Progenitor cell of endocrine pancreas (in vitro differentiated cells): ENCODE data around the gene P2RY12. TPM values are rescaled to one million over a fixed set of nuclear protein-coding genes. Genes with fewer than 3 reads are reported as not detected.
A peak's percentile ranks its signal among the peaks of the same experiment; 100 is the strongest.

ENCODE experiments used
- DNase-seq: peaks from one replicate; pipeline ENCODE4 v3.0.0; 2021; ENCODE audit warnings: low spot score; ENCODE audit not compliant: unreplicated experiment
- H3K27ac Mint-ChIP-seq: 2 replicates; pipeline ENCODE4 v1.8.0; 2021; ENCODE audit warnings: mild to moderate bottlenecking, moderate library complexity, mixed read lengths
- H3K27me3 Mint-ChIP-seq: 2 replicates; pipeline ENCODE4 v1.8.0; 2021; ENCODE audit warnings: mixed read lengths
- H3K36me3 Mint-ChIP-seq: 2 replicates; pipeline ENCODE4 v1.8.0; 2022; ENCODE audit warnings: mixed read lengths; ENCODE audit not compliant: insufficient read depth
- H3K4me1 Mint-ChIP-seq: 2 replicates; pipeline ENCODE4 v1.8.0; 2021; ENCODE audit warnings: low read depth, mixed read lengths
- H3K4me3 Mint-ChIP-seq: 2 replicates; pipeline ENCODE4 v1.8.0; 2021; ENCODE audit warnings: low read depth, mild to moderate bottlenecking, moderate library complexity, mixed read lengths
- H3K9me3 Mint-ChIP-seq: 2 replicates; pipeline ENCODE4 v1.8.0; 2021; ENCODE audit warnings: low read depth, mixed read lengths
- CTCF ChIP-seq: fragments of 200-600 bp; sonication (generic); IDR thresholded peaks from one replicate; pipeline ENCODE4 v1.5.0; 2021; ENCODE audit warnings: antibody characterized with exemption, mild to moderate bottlenecking; ENCODE audit not compliant: unreplicated experiment
- total RNA-seq: library from RNA; stranded (reverse); gene quantifications from 2 replicates; pipeline ENCODE4 v1.2.1, GENCODE V29; 2021

The P2RY12 gene
- total RNA-seq, 1 donor from 2014 or later, result not detected

GRCh38 chr3:151318991-151319390, 65.6 kb downstream of the P2RY12 start:
- H3K4me3 Mint-ChIP-seq, result no peak overlapping the region

GRCh38 chr3:151318313-151318712, 66.2 kb downstream of the P2RY12 start:
- Mint-ChIP-seq H3K4me3 (no peak overlapping the region), H3K27ac (no peak overlapping the region), H3K27me3 (no peaks in the 10 kb centered on the region), H3K4me1 (no peaks in the 10 kb centered on the region), H3K9me3 (no peaks in the 10 kb centered on the region), H3K36me3 (no peaks in the 10 kb centered on the region)
- no peak for DNase-seq
- no peak for TF ChIP-seq CTCF

More at GRCh38 chr3:151318991-151319390, 65.6 kb downstream of the P2RY12 start:
- no peaks in the 10 kb centered on the region for H3K9me3 Mint-ChIP-seq
- no peaks in the 10 kb centered on the region for H3K36me3 Mint-ChIP-seq
- no peaks in the 10 kb centered on the region for H3K27me3 Mint-ChIP-seq
- DNase-seq, result no peak
- H3K4me1 Mint-ChIP-seq, result no peaks in the 10 kb centered on the region
- H3K27ac Mint-ChIP-seq, result no peak overlapping the region
- TF ChIP-seq CTCF, result no peak

GRCh38 chr3:151316267-151316991, 68.1 kb downstream of the P2RY12 start, which contains the start of gene GPR87:
TSS of gene GPR87 (minus strand) at chr3:151316820. CDS start at chr3:151300100, 16,720 bp downstream.
- H3K4me1 Mint-ChIP-seq, result no peaks in the 10 kb centered on the region
- H3K9me3 Mint-ChIP-seq, result no peaks in the 10 kb centered on the region
- no peak for TF ChIP-seq CTCF
- no peak within 1 kb of the TSS for H3K4me3 Mint-ChIP-seq
- no peaks in the 10 kb centered on the region for H3K27me3 Mint-ChIP-seq
- peak within 1 kb of the TSS; percentile 10 for H3K27ac Mint-ChIP-seq
- no peak for DNase-seq
- H3K36me3 Mint-ChIP-seq, result no peaks in the 10 kb centered on the region

- Mint-ChIP-seq H3K4me3 (no peak overlapping the region), H3K36me3 (no peaks in the 10 kb centered on the region), H3K9me3 (no peaks in the 10 kb centered on the region), H3K4me1 (no peaks in the 10 kb centered on the region), H3K27me3 (no peaks in the 10 kb centered on the region), H3K27ac (no peak overlapping the region)
- no peak for TF ChIP-seq CTCF
- DNase-seq, result no peak
Measured at GRCh38 chr3:151315846-151316245, 68.7 kb downstream of the P2RY12 start.

- no peak overlapping the region for H3K4me3 Mint-ChIP-seq
- no peaks in the 10 kb centered on the region for H3K4me1 Mint-ChIP-seq
- no peaks in the 10 kb centered on the region for H3K27me3 Mint-ChIP-seq
- no peak for TF ChIP-seq CTCF
- DNase-seq, result no peak
- H3K27ac Mint-ChIP-seq, result no peak overlapping the region
- H3K36me3 Mint-ChIP-seq, result no peaks in the 10 kb centered on the region
- no peaks in the 10 kb centered on the region for H3K9me3 Mint-ChIP-seq
Measured at GRCh38 chr3:151315136-151315535, 69.4 kb downstream of the P2RY12 start.
